ENCODE results near the gene STMN1.

- no peak for TF ChIP-seq POLR2A (IDR thresholded peaks at IDR 0.05; ENCODE audit: low read length)
- no peak for TF ChIP-seq GATA1 (IDR thresholded peaks at IDR 0.05; ENCODE audit: low read depth, low read length)
Observed at GRCh38 chr1:25866288-25866687, 39.9 kb downstream of the STMN1 start.
